ENCODE measurements around the gene VWA5B1. TPM values are rescaled to one million over a fixed set of nuclear protein-coding genes. Genes with fewer than 3 reads are reported as not detected.

The VWA5B1 gene
- total and polyA plus RNA-seq, 2 of the 4 experiments (the other 2 are of a cell fraction), result not detected

DNA sequence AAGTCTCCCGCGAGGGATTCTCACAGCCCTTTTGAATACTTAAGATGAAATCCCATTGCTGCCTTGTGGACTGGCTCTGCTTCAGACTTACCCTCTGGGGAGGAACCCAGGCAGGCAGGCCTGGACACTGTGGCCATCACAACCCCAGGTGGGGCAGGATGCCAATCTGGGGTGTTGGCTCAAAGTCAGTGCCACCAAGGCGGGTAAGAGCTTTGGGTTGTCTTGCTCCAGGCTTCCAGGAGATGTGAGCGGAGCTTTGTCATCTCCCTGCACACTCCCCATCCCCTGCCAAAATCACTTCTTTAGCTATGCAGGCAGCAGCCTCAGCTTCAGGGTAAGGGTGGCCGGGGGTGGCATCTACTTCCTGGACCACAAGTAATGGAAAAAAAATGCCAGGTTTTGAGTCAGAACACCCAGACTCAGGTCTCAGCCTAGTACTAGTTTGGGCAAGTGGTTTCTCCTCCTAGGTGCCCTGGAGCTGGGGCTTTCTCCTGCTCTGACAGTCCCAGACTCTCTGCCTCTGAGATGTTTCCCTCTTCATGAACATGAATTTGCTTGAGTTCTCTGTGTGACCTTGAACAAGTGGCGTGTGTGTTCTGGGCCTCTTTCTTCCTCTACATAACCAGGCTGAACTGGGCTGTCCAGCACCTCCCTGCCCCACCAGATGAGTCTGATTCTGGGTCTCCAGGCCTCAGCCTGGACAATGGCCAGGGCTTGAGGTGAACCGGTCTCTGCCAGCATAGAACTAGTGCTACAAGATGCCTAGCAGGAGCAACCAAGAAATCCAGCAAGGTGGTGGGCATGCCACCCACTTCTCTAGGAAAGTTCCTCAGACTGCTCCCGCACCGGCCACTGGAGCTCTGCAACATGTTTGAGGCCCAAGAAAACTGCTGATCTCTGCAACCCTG lies 65.4 kb downstream of the VWA5B1 start:
- H3K27ac ChIP-seq (ENCODE audit: insufficient read depth, low read length), result no peak overlapping the region
- H3K18ac ChIP-seq (ENCODE audit: low read depth, low read length), result no peak overlapping the region
- no peak overlapping the region for H3K4me2 ChIP-seq (ENCODE audit: low read depth, low read length)
- peaks cover 11% of the 10 kb centered on the region; the same call in 1 of the 2 replicates for H3K4me1 ChIP-seq (ENCODE audit: control insufficient read depth, insufficient read depth, low read length)
- ATAC-seq (ENCODE audit: low read depth) (no peak), DNase-seq (no peak)
- H3K23ac ChIP-seq (ENCODE audit: low read depth, low read length), result no peak overlapping the region
- no peak overlapping the region for H2BK20ac ChIP-seq (ENCODE audit: low read depth, low read length)
- no peak overlapping the region for H3K14ac ChIP-seq (replicated peaks; ENCODE audit: low read depth, low read length)
- H3K9ac ChIP-seq (ENCODE audit: low read depth, low read length), result no peak overlapping the region
- H4K20me1 ChIP-seq (ENCODE audit: insufficient read depth, low read length), result peaks cover 3% of the 10 kb centered on the region; the same call in 1 of the 2 replicates
- no peaks in the 10 kb centered on the region for H3K79me1 ChIP-seq (ENCODE audit: low read depth in 1 of 2, low read length in 2 of 2)
- no peak overlapping the region for H2AK5ac ChIP-seq (ENCODE audit: low read depth, low read length)
- no peaks in the 10 kb centered on the region for H3K9me3 ChIP-seq (ENCODE audit: control insufficient read depth, insufficient read depth, low read length)
- H2BK5ac ChIP-seq (ENCODE audit: low read depth, low read length, poor library complexity, severe bottlenecking), result no peak overlapping the region
- no peak overlapping the region for H2BK120ac ChIP-seq (ENCODE audit: low read depth, low read length)
- ChIA-PET POLR2A (ENCODE audit: unreplicated experiment) (no interaction called here), CTCF (no interaction called here)
- H3K56ac ChIP-seq (ENCODE audit: extremely low read depth, insufficient read depth, low read length), result no peak overlapping the region
- BruUV-seq (replicated peaks), result no TSS peak
- peaks cover 3% of the 10 kb centered on the region; the same call in 1 of the 2 replicates for H3K9me1 ChIP-seq (ENCODE audit: insufficient read depth, low read length)
- 100% methylated on average over 2 of the region's 9 CpGs; no CpG with 5 or more reads in 1 of the 2 experiments for WGBS, 2 experiments (ENCODE audit: extremely low coverage in 2 of 2, insufficient read length in 1 of 2)
- no peak overlapping the region for H3K4ac ChIP-seq (ENCODE audit: low read depth, low read length)
- H2AFZ ChIP-seq (replicated peaks; ENCODE audit: low read length, poor library complexity), result no peak overlapping the region
- H4K91ac ChIP-seq (ENCODE audit: insufficient read depth, low read depth, low read length), result no peak overlapping the region
- H4K5ac ChIP-seq (ENCODE audit: low read depth, low read length), result no peak overlapping the region
- H4K8ac ChIP-seq (ENCODE audit: low read depth in 2 of 2, low read length in 2 of 2), result no peak overlapping the region
- peaks cover 29% of the 10 kb centered on the region for H3K27me3 ChIP-seq (ENCODE audit: control insufficient read depth, insufficient read depth, low read length)
- no peak overlapping the region for H2AK9ac ChIP-seq (replicated peaks; ENCODE audit: low read depth, low read length, poor library complexity)
- no peak overlapping the region for H2BK15ac ChIP-seq (ENCODE audit: low read depth, low read length)
- H3K4me3 ChIP-seq (ENCODE audit: insufficient read depth, low read depth, low read length), result no peak overlapping the region
- dilution Hi-C loops (cut with HindIII; ENCODE audit: low sequenced_read_pairs, unreplicated experiment), result no loop called here
- in situ Hi-C loops (cut with MboI; ENCODE audit: low sequenced_read_pairs), result no loop called here
- intact Hi-C loops (cut with micrococcal nuclease), result no loop called here
- H3K36me3 ChIP-seq (ENCODE audit: control insufficient read depth, insufficient read depth, low read length), result no peaks in the 10 kb centered on the region
- TF ChIP-seq FOS (IDR thresholded peaks at IDR 0.05; ENCODE audit: low read depth, low read length) (no peak), RFX5 (IDR thresholded peaks at IDR 0.05; ENCODE audit: low read depth, low read length) (no peak), USF2 (IDR thresholded peaks at IDR 0.05; ENCODE audit: low read depth, low read length) (no peak), CEBPB (IDR thresholded peaks at IDR 0.05; ENCODE audit: low read depth, low read length) (no peak), BHLHE40 (IDR thresholded peaks at IDR 0.05; ENCODE audit: low read depth, low read length) (no peak), MAFK (IDR thresholded peaks at IDR 0.05; ENCODE audit: low read depth, low read length) (no peak), POLR2A (IDR thresholded peaks at IDR 0.05; ENCODE audit: low read depth, low read length) (no peak), CHD1 (IDR thresholded peaks at IDR 0.05; ENCODE audit: low read depth, low read length) (no peak), RCOR1 (IDR thresholded peaks at IDR 0.05; ENCODE audit: insufficient replicate concordance, low read length) (no peak), MXI1 (IDR thresholded peaks at IDR 0.05; ENCODE audit: borderline replicate concordance, low read depth, low read length) (no peak), RAD21 (IDR thresholded peaks at IDR 0.05; ENCODE audit: low read length) (no peak), MAZ (IDR thresholded peaks at IDR 0.05; ENCODE audit: borderline replicate concordance, low read depth, low read length) (no peak), SMC3 (IDR thresholded peaks at IDR 0.05; ENCODE audit: low read depth, low read length) (no peak)
- TF ChIP-seq, protein P1, sequence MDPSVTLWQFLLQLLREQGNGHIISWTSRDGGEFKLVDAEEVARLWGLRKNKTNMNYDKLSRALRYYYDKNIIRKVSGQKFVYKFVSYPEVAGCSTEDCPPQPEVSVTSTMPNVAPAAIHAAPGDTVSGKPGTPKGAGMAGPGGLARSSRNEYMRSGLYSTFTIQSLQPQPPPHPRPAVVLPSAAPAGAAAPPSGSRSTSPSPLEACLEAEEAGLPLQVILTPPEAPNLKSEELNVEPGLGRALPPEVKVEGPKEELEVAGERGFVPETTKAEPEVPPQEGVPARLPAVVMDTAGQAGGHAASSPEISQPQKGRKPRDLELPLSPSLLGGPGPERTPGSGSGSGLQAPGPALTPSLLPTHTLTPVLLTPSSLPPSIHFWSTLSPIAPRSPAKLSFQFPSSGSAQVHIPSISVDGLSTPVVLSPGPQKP (IDR thresholded peaks at IDR 0.05; ENCODE audit: borderline replicate concordance, low read depth, low read length), result no peak
- TF ChIP-seq, protein P2, sequence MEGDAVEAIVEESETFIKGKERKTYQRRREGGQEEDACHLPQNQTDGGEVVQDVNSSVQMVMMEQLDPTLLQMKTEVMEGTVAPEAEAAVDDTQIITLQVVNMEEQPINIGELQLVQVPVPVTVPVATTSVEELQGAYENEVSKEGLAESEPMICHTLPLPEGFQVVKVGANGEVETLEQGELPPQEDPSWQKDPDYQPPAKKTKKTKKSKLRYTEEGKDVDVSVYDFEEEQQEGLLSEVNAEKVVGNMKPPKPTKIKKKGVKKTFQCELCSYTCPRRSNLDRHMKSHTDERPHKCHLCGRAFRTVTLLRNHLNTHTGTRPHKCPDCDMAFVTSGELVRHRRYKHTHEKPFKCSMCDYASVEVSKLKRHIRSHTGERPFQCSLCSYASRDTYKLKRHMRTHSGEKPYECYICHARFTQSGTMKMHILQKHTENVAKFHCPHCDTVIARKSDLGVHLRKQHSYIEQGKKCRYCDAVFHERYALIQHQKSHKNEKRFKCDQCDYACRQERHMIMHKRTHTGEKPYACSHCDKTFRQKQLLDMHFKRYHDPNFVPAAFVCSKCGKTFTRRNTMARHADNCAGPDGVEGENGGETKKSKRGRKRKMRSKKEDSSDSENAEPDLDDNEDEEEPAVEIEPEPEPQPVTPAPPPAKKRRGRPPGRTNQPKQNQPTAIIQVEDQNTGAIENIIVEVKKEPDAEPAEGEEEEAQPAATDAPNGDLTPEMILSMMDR (conservative IDR thresholded peaks at IDR 0.05; ENCODE audit: low read depth, low read length), result no peak

All from IMR-90 (cell line).